Inferior parietal cortex (tissue), 1 donor: ENCODE data around the gene KDM4D.
"Not testable (repeated sequence)": the region's sequence is repeated elsewhere in the genome, so short reads cannot be mapped to it uniquely, and the experiment has no call there.

Experiments
- DNase-seq: peaks from one replicate; pipeline ENCODE4 v3.0.0-alpha.2; 2016; ENCODE audit errors: extremely low spot score

KDM4D gene

GRCh38 chr11:95033051-95033450 lies 59.5 kb downstream of the KDM4D start:
- no peak for DNase-seq

GRCh38 chr11:95035316-95035715 lies 61.8 kb downstream of the KDM4D start:
- DNase-seq: no peak

GRCh38 chr11:95037356-95038035 lies 64.0 kb downstream of the KDM4D start:
- not testable (repeated sequence) for DNase-seq

GRCh38 chr11:95042239-95042638 lies 68.7 kb downstream of the KDM4D start:
- no peak for DNase-seq

- DNase-seq: no peak
These were observed 69.4 kb downstream of the KDM4D start for GRCh38 chr11:95042906-95043305.

- DNase-seq: no peak
These were observed 70.5 kb downstream of the KDM4D start for GRCh38 chr11:95044010-95044409.

- no peak for DNase-seq
These were observed 72.3 kb downstream of the KDM4D start for GRCh38 chr11:95045812-95046211.
